Lung microvascular endothelial cell (primary cell): Measurements from ENCODE around the gene CMYA5. TPM values are rescaled to one million over a fixed set of nuclear protein-coding genes. Genes with fewer than 3 reads are reported as not detected.
"Not testable (repeated sequence)": the region's sequence is repeated elsewhere in the genome, so short reads cannot be mapped to it uniquely, and the experiment has no call there.

Experiments
- DNase-seq, 2 donors: peaks; one replicate each; pipeline versions ENCODE4 v3.0.0 to v3.0.0-alpha.2; 2010; ENCODE audit warnings: low read depth in 2 of 2
- total RNA-seq: library from RNA; depleted of rRNA; stranded (reverse); fragments of >200 nt; gene quantifications from 2 replicates; pipeline ENCODE4 v1.2.1, GENCODE V29; 2014

Gene CMYA5
- under 0.01 TPM in 2 replicates for total RNA-seq

GRCh38 chr5:79689541-79690466 lies at the start of gene CMYA5:
Gene CMYA5, plus strand, starts transcription at chr5:79689836. Its CDS starts 72 bp downstream, at chr5:79689908.
- DNase-seq = no peak

GRCh38 chr5:79640571-79641055 lies 49.0 kb upstream of the CMYA5 start:
- no peak for DNase-seq

GRCh38 chr5:79641414-79641813 lies 48.2 kb upstream of the CMYA5 start:
- no peak for DNase-seq

- no peak for DNase-seq
Observed at GRCh38 chr5:79642210-79642609, 47.4 kb upstream of the CMYA5 start.

- DNase-seq = no peak
Observed at GRCh38 chr5:79653843-79654242, 35.8 kb upstream of the CMYA5 start.

GRCh38 chr5:79663212-79663611 lies 26.4 kb upstream of the CMYA5 start:
- DNase-seq = no peak

- DNase-seq = no peak
Observed at GRCh38 chr5:79666758-79667157, 22.9 kb upstream of the CMYA5 start.

GRCh38 chr5:79672392-79672791 lies 17.2 kb upstream of the CMYA5 start:
- no peak for DNase-seq

GRCh38 chr5:79676354-79676753 lies 13.3 kb upstream of the CMYA5 start:
- not testable (repeated sequence) for DNase-seq

- not testable (repeated sequence) for DNase-seq
Observed at GRCh38 chr5:79682102-79682501, 7.5 kb upstream of the CMYA5 start.

GRCh38 chr5:79684782-79685181 lies 4.9 kb upstream of the CMYA5 start:
- DNase-seq = no peak

GRCh38 chr5:79685627-79686026 lies 4.0 kb upstream of the CMYA5 start:
- DNase-seq = no peak

GRCh38 chr5:79686799-79687198 lies 2.8 kb upstream of the CMYA5 start:
- DNase-seq = no peak

- no peak for DNase-seq
Observed at GRCh38 chr5:79687889-79688288, 1.7 kb upstream of the CMYA5 start.

GRCh38 chr5:79691007-79691406 lies 1.4 kb downstream of the CMYA5 start:
- DNase-seq = no peak

- DNase-seq = no peak
Observed at GRCh38 chr5:79692596-79692995, 3.0 kb downstream of the CMYA5 start.

- DNase-seq = no peak
Observed at GRCh38 chr5:79694183-79694582, 4.5 kb downstream of the CMYA5 start.

GRCh38 chr5:79694652-79695051 lies 5.0 kb downstream of the CMYA5 start:
- DNase-seq = no peak

- no peak for DNase-seq
Observed at GRCh38 chr5:79695526-79695925, 5.9 kb downstream of the CMYA5 start.

GRCh38 chr5:79697222-79698170 lies 7.9 kb downstream of the CMYA5 start:
- DNase-seq = no peak

- DNase-seq = no peak
Observed at GRCh38 chr5:79699763-79700400, 10.2 kb downstream of the CMYA5 start.
